ENCODE results near the gene PALS1. TPM values are rescaled to one million over a fixed set of nuclear protein-coding genes. Genes with fewer than 3 reads are reported as not detected.

PALS1 gene
- total RNA-seq, 1 donor from 2014 or later, result 22.9 TPM

DNA sequence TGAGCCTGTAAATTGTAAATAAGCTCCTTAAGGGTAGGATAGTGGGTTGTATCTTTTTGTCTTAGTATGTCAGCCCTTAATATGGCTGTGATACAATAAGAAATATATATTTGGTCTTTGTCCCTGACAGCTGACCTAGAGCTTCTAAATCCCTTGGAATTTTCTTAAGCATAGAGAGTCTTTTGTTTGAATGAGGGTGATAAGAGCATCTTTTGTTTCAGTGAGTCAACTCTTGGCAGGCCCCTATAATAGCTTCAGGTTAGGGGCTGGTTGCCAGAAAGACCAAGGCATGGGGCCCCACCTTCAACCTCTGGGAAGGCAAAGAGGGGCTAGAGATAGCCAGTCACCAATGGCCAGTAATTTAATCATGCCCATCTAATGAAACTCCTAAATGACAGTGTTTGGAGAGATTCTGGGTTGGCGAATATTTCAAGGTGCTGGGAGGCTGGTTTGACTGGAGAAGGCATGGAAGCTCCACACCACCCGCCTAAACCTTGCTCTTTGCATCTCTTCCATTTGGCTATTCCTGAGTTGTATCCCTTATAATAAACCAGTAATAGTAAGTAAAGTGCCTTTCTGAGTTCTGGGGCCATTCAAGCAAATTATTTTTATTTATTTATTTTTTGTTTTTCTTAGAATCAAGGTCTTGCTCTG, 10.5 kb downstream of the PALS1 start:
- TF ChIP-seq CTCF (conservative IDR thresholded peaks at IDR 0.05; ENCODE audit: low read depth, low read length), result no peak
- no peak overlapping the region for H3K4me3 ChIP-seq (ENCODE audit: low read depth, low read length)
- DNase-seq (ENCODE audit: low read depth), result no peak

DNA sequence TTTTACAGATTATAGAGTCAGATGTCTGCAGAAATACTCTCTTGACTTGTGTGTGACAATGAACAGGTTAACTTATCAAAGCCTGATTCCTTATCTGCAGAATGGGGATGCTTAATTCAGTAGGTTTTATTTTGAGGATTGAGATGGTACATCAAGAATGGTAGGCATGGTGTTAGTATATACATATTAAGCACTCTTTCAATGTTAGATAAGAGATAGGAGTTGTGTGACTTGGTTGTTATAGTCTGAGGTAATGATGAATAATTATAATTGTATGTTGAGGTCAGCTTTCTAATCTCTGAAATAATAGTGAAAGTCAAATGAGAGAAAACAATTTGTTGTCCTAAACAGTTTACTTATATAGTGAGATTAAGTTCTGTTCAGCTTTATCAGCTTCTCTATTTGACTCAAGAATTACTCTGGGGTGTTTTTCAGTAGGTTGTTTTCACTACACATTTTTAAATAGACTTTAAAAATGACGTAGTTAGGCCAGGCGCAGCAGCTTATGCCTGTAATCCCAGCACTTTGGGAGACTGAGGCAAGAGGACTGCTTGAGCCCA, 11.9 kb downstream of the PALS1 start:
- H3K4me3 ChIP-seq (ENCODE audit: low read depth, low read length), result no peak overlapping the region
- TF ChIP-seq CTCF (conservative IDR thresholded peaks at IDR 0.05; ENCODE audit: low read depth, low read length), result no peak
- DNase-seq (ENCODE audit: low read depth), result no peak

GRCh38 chr14:67257906-67258305, 16.7 kb downstream of the PALS1 start:
- TF ChIP-seq CTCF (conservative IDR thresholded peaks at IDR 0.05; ENCODE audit: low read depth, low read length), result no peak
- DNase-seq (ENCODE audit: low read depth), result no peak
- no peak overlapping the region for H3K4me3 ChIP-seq (ENCODE audit: low read depth, low read length)

GRCh38 chr14:67260965-67261364, 19.7 kb downstream of the PALS1 start:
- no peak overlapping the region for H3K4me3 ChIP-seq (ENCODE audit: low read depth, low read length)
- no peak for DNase-seq (ENCODE audit: low read depth)
- no peak for TF ChIP-seq CTCF (conservative IDR thresholded peaks at IDR 0.05; ENCODE audit: low read depth, low read length)

- TF ChIP-seq CTCF (conservative IDR thresholded peaks at IDR 0.05; ENCODE audit: low read depth, low read length), result no peak
- no peak overlapping the region for H3K4me3 ChIP-seq (ENCODE audit: low read depth, low read length)
- no peak for DNase-seq (ENCODE audit: low read depth)
Observed at GRCh38 chr14:67263499-67264149, 22.4 kb downstream of the PALS1 start.

- DNase-seq (ENCODE audit: low read depth), result no peak
- TF ChIP-seq CTCF (conservative IDR thresholded peaks at IDR 0.05; ENCODE audit: low read depth, low read length), result no peak
- no peak overlapping the region for H3K4me3 ChIP-seq (ENCODE audit: low read depth, low read length)
Observed at GRCh38 chr14:67265131-67265530, 23.9 kb downstream of the PALS1 start.

All from epithelial cell of proximal tubule (primary cell).